Epithelial cell of esophagus (primary cell): ENCODE data around the gene RAD51B.
"Not testable (repeated sequence)": the region's sequence is repeated elsewhere in the genome, so short reads cannot be mapped to it uniquely, and the experiment has no call there.

Experiments used
- DNase-seq: peaks from one replicate; pipeline ENCODE4 v3.0.0; 2010; ENCODE audit warnings: low read depth
- H3K4me3 ChIP-seq: 2 replicates; pipeline ENCODE4 v1.5.1; 2011; ENCODE audit warnings: mild to moderate bottlenecking, low read length, control low read depth
- TF ChIP-seq, protein P1 (sequence below): IDR thresholded peaks from 2 replicates; pipeline ENCODE4 v1.5.1; 2011; ENCODE audit warnings: low read depth, mild to moderate bottlenecking, low read length, control low read depth, inconsistent platforms; ENCODE audit not compliant: insufficient read depth; ENCODE audit errors: missing control alignments

Gene RAD51B

DNA sequence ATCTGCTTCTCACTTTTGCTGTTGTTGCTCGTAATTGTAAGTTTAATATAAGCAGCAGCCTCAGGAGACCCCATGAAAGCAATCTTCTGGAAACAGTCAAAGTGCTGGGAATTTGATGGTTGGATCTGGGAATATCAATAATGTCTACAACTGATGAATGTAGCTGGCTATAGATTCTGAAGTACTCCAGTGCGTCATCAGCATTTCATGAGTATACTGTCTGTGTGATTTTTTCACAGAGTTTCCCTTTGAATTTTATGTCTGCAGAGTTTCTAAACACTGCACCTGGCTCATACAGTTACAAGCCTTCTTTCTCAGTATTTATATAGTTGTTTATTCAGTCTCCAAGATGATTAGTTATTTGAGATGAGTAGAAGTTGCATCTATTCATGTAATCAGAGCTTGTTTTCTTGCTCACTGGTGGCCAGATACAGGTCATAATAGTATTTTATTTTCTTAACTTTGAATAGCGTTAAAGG, 222.3 kb downstream of the RAD51B start:
- H3K4me3 ChIP-seq, result no peak overlapping the region
- DNase-seq, result peak; percentile 39
- TF ChIP-seq, protein P1, sequence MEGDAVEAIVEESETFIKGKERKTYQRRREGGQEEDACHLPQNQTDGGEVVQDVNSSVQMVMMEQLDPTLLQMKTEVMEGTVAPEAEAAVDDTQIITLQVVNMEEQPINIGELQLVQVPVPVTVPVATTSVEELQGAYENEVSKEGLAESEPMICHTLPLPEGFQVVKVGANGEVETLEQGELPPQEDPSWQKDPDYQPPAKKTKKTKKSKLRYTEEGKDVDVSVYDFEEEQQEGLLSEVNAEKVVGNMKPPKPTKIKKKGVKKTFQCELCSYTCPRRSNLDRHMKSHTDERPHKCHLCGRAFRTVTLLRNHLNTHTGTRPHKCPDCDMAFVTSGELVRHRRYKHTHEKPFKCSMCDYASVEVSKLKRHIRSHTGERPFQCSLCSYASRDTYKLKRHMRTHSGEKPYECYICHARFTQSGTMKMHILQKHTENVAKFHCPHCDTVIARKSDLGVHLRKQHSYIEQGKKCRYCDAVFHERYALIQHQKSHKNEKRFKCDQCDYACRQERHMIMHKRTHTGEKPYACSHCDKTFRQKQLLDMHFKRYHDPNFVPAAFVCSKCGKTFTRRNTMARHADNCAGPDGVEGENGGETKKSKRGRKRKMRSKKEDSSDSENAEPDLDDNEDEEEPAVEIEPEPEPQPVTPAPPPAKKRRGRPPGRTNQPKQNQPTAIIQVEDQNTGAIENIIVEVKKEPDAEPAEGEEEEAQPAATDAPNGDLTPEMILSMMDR, result no peak

- TF ChIP-seq, protein P1, result no peak
- peak; percentile 97 for DNase-seq
- H3K4me3 ChIP-seq, result no peak overlapping the region
Measured at GRCh38 chr14:68042586-68043210, 223.1 kb downstream of the RAD51B start.

DNA sequence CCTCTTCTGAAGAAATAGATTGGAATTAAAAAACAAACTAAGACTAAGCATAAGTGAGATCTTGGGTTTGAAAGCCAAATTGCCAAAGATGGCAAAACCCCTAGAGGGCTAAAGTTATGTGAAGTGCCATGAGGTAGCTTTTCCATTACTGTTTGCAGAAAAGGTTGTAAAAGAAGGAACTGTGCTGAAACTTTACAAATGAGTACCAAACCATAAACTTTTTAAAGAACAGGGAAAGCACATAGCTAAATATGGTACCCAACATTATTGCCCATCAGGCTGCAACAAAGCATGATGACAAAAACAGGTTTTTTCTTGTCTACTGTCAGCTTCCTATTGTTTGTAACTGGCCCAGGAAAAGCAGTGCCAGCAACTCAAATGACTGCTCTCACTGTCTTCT, 224.2 kb downstream of the RAD51B start:
- peak; percentile 45 for DNase-seq
- TF ChIP-seq, protein P1, result no peak
- no peak overlapping the region for H3K4me3 ChIP-seq

DNA sequence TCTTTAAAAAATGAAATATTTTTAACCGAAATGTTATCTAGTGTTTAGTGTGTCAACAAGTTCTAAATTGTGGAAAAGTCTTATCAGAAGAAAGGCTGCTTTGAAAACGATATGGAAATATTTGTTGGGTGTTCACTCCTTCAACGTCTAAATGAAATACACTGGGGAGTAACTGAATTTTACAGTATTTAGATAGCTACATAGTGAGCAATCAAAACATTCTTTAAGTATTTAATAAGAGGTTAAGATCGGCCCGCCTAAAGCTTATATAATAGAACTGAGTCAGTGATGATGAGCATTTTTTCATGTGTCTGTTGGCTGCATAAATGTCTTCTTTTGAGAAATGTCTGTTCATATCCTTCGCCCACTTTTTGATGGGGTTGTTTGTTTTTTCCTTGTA, 228.3 kb downstream of the RAD51B start:
- no peak overlapping the region for H3K4me3 ChIP-seq
- TF ChIP-seq, protein P1, result no peak
- peak; percentile 56 for DNase-seq

DNA sequence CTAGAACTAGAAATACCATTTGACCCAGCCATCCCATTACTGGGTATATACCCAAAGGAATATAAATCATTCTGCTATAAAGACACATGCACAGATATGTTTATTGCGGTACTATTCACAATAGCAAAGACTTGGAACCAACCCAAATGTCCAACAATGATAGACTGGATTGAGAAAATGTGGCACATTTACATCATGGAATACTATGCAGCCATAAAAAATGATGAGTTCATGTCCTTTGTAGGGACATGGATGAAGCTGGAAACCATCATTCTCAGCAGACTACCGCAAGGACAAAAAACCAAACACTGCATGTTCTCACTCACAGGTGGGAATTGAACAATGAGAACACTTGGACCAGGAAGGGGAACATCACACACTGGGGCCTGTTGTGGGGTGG, 229.2 kb downstream of the RAD51B start:
- not testable (repeated sequence) for H3K4me3 ChIP-seq, DNase-seq

DNA sequence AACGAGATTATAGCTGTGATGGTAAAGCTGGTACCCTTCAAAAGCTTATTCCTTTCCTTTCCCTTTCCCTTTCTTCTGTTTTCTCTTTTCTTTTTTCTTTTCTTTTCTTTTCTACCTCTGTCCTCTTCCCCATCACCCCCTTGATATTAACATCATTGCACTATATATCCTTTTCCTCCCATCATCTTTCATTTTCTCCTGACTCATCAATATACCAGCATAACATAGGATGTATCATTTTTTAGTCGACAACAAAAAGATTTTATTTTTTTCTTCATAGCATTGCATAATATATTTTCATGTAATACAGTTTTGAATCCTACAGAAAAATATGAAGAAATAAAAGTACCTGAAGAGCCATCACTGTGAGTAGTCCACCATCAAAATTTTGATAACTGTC, 230.6 kb downstream of the RAD51B start:
- DNase-seq, result no peak
- TF ChIP-seq, protein P1, result no peak
- no peak overlapping the region for H3K4me3 ChIP-seq

GRCh38 chr14:68051146-68051545, 231.6 kb downstream of the RAD51B start:
- H3K4me3 ChIP-seq, result no peak overlapping the region
- DNase-seq, result no peak
- TF ChIP-seq, protein P1, result no peak

DNA sequence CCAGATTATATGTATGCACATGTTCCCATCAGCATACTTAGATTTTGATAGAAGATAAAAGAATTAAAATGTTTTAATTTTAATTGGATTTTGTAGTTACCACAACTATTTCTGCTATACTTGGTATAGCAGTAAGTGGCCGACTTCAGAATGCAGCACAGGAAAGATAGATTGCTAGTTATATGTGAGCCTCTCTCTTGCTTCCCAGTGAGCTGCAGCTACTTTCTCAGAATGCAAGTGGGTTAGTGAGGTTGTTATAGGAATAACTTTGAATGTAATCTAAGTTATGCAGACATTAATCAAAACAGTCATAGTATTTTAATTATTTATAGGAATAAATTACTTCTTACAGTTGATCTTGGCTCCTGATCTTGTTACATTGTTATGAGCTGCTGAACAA, 240.6 kb downstream of the RAD51B start:
- TF ChIP-seq, protein P1, result no peak
- no peak for DNase-seq
- H3K4me3 ChIP-seq, result no peak overlapping the region
